Measurements from ENCODE around the gene AQP12B.

- TF ChIP-seq EZH2 (IDR thresholded peaks at IDR 0.05) (no peak), POLR2AphosphoS5 (IDR thresholded peaks at IDR 0.05; ENCODE audit: borderline replicate concordance, low read depth, low read length) (no peak), FOXP2 (optimal IDR thresholded peaks at IDR 0.05; ENCODE audit: control extremely low read depth, extremely low read length, insufficient read depth) (no peak)
Observed at GRCh38 chr2:240640939-240641338, 41.7 kb downstream of the AQP12B start.
